NCI-H1105 (cell line): Measurements from ENCODE around the gene CTNNA2.

Experiments
- DNase-seq: peaks from one replicate; lab custom pipeline; 2025; lab: John Stamatoyannopoulos, UW

The CTNNA2 gene

DNA sequence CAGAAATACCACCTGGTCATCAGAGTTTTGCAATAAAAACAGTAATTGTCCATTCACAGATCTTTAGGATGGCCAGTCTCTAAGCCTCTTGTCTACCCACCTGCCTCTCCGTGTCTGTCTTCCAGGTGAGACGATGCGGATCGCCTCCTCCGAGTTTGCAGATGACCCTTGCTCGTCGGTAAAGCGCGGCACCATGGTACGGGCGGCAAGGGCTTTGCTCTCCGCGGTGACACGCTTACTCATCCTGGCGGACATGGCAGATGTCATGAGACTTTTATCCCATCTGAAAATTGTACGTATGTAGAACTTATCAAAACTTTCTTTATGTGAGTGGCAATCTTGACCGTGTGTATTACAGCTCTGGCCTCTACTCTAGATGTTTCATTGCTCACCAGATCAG is 345.0 kb downstream of the CTNNA2 start:
- no peak for DNase-seq

DNA sequence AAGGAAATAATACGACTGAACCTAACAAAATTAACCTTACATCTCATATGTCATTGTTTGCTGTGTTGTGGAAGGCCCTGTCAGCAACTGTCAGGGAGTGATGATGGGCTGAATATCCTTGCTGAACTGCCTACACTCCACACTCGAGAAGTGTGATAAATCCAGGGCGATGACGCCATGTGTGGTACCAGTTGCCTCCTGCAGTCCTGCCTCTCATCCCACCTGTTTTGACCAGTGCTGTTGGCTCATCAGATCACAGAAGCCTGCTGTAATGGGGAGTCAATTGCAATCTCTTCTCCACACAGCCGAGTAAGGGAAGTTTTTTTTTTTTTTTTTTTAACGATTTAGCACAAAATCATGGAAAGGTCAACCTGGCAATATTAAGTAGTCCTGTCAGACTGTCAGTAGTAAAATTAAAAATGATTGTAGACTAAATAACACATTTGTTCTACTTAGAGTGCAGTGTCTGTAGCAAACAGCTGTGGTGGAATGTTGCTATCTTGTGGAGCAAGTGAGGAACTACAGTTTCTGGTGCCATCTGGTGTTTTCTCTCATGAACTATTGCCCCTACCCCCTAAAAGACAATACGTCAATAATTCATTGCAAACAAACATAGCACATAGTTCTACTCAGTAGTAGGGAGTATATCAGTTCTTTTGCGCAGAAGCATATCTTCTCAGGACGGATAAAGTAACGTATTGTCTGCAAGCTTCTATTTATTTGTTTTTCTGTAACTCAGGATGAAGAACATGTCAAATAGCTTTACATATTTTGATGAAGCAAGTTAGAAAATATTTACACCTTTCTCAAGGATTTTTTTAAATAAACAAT is 347.6 kb downstream of the CTNNA2 start:
- DNase-seq = no peak

DNA sequence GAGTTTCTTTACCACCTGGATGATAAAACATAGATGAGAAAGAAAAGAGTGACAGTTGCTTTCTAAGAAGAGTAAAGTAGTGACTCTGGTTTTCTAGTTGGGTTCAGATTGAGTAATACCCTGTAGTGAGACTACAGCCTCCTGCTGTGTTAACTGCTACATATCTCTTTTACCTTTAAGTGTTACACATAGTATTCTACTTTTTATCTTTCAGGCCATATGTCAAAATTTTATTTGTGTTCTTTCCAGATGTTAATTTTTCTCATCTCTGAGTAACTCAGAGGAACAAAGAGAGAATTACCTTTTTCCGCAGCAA is 348.2 kb downstream of the CTNNA2 start:
- no peak for DNase-seq

DNA sequence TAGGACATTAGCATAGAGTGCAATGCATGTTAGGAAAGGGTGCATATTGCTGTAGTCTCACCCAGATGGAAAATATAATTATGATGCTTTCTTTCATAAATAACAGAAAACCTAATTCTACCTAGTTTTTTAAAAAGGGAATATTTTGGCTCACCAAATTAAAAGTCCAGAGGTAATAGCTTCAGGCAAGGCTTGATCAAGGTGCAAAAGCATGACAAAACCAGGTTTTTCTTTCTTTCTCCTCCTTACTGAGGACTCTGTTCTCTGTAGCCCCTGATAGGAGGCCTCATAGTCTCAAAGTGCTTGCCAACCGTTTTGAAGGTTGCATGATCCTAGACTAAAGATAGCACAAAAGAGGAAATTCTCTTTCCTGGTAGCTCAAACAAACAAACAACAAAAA is 349.9 kb downstream of the CTNNA2 start:
- no peak for DNase-seq

DNA sequence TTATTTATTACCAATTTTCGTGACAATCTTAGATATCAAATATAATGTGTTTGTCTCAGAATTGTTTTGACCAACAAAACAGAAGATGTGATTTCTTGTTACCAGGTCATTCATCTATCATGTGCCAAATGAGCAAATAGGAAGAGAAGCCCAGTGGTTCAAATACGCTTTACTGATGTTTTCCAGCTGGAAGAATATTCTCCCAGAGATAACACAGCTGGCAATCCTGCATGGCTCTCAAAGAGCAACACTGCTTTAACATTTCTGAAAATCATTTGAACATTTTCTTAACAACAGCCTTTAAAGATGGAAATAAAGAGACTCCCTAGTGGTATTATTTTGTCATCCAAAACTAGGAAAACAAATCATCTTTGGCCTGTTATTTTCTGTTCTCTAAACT is 359.8 kb downstream of the CTNNA2 start:
- no peak for DNase-seq

DNA sequence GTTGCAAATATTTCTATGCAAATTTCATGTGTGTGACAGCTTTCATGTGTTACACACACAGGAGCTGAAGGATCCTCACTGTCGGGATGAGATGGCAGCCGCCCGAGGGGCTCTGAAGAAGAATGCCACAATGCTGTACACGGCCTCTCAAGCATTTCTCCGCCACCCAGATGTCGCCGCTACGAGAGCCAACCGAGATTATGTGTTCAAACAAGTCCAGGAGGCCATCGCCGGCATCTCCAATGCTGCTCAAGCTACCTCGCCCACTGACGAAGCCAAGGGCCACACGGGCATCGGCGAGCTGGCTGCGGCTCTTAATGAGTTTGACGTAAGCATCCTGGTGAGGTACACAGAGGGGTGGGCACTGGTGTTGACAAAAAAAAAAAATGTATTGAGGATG is 361.2 kb downstream of the CTNNA2 start:
- no peak for DNase-seq

DNA sequence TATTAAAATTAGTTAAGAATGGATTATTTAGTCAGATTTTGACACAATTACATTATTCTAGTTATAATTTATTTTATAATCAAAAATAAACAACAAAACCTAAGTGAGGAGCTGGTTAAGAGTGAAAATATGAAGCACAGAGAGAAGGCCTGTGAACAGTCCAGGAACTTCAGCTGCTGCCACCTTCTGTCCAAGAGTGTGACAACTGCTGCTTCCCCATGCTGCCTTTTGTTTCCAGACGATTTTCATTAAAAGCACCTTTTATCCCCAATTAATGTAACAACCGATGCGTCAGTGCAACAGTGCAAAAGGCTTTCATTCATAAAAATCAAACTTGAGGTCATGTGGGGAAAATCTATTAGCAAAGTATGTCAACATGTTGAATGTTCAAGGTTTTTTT is 363.6 kb downstream of the CTNNA2 start:
- no peak for DNase-seq

DNA sequence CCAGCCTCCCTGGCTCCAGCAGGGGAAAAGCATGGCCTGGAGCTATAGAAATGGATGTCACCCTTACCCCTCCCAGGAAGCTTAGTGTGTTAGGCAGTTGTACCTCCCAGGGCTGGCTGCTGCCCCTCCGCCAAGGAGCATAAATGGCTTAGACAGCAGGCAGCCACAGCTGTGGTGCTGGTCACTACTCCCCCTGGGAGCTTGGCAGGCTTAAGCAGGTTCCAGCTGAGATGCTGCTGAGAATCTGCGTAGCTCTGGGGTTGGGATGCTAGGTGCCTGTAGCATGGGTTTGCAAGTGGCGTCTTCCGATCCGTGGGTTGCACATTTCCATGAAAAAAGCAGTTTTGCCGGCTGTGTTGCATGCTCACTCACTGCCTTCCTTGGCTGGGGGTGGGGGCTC is 369.7 kb downstream of the CTNNA2 start:
- no peak for DNase-seq

DNA sequence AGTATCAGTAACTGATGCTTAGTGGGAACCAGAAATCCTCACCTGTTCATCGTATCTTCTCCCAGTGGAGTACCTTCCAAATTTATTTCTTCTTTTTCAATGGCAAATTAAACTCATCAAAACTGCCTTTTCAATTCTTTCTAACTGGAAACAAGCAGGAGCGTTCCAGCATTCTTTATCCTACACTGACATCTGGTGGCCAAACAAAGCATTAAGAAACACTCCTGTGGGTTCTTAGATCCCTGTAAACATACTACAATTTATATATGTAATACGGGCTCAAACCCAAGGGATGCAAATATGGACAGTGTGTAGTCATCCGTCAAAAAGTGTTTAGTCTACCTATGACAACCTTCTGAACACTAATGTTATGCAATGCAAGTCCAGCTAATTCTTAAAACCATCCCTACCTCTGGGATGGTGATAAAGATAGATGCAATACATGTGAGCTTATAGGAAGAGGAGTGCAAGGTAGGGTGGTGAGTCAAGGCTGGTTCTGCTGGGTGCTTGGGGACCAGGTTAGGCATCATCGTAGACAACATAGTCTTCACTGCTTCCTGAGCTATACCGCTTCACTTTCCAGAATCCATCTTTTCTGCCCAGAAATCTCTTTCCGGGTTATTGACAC is 375.0 kb downstream of the CTNNA2 start:
- DNase-seq = peak; percentile 49

DNA sequence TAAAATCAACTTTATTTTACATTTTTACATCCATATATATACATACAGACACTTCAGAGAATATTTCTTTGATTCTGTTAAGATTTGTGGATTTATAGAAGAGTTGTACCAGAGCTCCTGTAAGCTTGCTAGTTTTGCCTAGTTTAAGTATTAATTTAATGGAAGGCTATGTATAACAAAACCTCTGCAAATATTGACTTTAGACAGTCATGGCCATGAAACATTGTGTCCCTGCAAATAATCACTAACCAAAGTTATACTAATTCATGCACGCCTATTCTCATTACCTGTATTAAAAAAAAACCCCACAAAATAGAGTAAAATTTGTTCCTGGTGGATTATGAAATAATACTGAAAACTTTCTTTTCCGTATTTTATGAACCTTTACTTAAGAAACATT is 379.3 kb downstream of the CTNNA2 start:
- DNase-seq = no peak

DNA sequence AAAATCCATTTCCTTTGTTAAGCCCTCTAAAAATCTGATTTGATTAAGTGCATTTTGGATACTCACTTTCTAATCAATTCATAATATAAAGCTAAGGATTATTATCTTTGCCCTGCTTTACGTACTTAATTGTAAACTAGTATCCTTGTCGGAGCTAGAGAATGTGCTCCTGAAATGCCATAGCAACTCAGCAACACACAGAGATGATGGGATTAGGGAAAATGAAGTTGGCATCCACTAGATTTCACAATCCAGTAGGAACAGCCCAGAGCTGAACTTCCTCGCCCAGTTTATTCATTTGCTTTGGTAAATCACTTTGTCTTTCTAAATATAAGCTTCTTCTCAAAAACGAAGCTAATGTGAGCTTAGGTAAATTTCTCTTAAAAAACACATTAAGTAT is 386.3 kb downstream of the CTNNA2 start:
- DNase-seq = no peak

DNA sequence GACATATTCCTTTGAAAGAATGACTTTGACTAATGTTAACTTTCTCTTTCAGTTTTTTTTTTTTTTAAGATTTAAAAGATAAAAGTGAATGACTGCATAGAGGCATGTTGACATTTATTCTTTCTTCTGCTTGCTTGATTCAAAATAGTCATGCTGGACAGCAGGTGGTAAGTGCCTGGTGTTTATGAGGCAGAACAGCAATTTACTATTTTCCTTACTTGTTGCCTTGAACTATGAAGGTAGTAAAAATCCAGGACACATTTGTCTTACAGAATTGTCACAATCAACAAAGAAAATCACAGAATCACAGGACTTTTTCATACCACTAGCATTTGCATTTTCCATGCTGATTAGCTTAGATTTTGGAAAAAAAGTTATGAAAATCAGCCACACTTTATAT is 388.3 kb downstream of the CTNNA2 start:
- no peak for DNase-seq

DNA sequence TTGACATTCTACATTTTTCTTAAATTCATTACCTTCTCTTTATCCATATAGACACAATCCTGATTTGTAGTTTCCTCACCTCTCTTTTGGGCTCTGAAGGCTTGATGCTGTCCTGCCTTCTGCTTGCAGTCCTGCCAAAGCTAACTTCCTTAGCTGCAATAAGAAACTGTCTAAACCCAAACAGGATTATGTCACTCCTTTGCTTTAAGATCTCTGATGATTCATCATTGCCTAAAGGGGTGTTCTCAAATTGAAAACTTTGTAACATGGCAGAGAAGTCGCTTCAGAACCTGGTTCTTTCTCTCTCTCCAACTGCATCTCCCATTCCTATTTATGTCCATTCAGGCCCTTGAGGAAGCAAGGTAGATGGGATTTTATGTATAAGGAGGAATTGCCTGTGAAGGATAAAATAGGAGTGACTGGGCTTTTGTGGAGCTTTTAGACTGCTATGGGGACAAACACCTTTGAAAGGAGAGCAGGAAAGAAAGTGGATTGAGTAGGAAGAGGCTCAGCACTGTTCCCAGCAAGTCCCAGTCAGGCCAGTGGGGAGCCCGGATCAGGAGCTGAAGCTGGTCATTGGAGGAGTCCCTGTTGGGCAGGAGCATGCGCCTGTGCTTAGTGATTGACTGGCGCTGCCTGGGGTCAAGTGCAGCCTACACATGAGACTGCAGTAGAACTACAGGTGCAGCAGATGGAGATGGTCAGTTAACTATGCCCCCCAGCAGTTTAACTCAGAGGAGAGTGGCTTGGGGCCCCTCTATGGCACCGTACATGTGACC is 390.6 kb downstream of the CTNNA2 start:
- DNase-seq = no peak

DNA sequence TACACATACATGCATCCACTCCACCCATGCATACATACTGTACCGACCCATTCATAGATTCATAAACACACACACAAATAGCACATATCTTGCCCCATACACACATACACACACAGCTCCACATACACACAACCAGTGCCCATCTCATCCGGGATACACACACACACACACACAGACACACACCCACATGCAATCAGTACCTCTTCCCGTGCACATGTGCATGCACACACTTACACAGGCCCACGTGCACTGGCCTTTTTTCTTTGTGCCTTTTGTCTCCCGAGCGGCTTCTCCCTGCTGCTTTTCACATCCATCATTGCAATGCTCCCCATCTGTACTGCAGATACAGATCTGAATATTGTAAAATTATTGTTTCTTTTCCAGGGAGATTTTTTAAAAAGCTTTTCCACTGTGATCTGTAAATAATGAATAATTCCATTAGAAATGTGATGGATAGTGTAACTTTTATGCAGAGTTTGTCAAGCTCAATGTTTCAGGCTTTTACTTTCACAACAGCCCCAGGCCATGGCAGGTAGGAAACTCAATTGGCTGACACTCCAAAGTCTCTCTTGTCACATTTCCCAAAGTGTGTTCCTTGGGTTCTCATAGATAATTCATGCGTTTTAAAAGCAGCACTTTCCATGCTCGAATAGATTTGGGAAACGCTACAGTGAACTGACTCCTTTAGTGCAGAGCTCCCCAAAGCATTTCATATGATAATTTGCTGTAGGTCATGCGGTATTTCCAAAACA is 393.5 kb downstream of the CTNNA2 start:
- no peak for DNase-seq

DNA sequence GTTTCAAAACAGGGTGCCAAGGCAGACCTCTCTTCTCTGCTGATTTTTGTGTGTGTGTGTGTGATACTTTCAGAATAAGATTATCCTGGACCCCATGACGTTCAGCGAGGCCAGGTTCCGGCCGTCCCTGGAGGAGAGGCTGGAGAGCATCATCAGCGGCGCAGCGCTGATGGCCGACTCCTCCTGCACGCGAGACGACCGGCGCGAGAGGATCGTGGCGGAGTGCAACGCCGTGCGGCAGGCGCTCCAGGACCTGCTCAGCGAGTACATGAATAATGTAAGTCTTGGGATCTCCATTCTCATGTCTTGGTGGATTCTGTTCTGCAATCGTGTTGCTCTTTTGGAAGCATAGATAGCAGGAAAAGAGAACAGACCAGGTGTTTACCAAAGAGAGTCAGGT is 396.7 kb downstream of the CTNNA2 start:
- no peak for DNase-seq

DNA sequence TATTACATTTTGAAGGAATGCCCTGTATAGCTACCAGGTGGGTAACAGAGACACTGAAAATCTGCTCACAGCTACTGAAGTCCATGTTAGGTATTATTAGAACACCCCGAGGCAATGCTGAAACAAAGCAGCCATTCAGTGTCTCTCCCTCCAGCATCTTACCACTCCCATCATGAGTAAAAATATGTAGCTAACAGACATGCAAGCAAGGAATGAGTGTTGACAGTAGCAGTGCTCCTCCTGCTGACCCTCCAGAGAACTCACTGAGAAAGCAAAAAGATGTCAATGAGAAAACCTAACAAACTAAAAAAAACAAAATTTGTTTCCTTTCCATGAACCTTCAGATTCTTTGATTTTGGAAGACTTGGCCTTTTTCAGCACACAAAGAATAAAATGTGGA is 397.8 kb downstream of the CTNNA2 start:
- no peak for DNase-seq

DNA sequence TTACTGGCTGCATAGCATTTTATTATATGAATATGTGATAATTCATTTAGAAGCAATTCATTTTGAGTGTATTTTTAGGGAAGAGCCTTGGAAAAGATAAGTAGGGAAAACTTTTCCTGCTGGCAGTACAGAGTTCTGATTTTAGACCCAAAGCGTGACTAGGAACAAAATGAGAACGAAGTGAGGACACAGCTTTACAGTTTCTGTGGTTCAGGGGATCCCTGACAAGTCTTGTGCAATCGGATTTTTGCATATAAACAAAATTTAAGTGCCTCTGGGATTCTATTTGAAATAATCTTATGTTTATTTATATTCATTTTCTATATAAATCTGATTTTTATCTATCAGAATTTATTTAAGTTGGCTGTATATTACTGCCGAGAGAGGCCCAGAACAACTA is 402.6 kb downstream of the CTNNA2 start:
- DNase-seq = no peak

DNA sequence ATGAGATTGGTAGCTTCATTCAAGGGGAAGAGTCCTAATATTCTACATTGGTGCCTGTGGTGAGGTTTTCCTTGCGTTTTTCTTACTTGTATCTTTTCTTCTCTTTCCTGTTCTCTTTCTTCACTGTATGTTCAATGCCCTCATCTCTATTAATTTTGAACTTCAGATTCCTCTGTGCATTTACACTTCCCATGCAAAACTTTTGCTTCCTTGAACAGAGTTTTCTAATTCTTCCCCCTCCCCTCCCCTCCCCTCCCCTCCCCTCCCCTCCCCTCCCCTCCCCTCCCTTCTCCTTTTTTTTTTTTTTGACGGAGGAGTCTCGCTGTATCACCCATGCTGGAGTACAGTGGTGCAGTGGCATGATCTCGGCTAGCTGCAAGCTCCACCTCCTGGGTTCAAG is 403.4 kb downstream of the CTNNA2 start:
- no peak for DNase-seq

DNA sequence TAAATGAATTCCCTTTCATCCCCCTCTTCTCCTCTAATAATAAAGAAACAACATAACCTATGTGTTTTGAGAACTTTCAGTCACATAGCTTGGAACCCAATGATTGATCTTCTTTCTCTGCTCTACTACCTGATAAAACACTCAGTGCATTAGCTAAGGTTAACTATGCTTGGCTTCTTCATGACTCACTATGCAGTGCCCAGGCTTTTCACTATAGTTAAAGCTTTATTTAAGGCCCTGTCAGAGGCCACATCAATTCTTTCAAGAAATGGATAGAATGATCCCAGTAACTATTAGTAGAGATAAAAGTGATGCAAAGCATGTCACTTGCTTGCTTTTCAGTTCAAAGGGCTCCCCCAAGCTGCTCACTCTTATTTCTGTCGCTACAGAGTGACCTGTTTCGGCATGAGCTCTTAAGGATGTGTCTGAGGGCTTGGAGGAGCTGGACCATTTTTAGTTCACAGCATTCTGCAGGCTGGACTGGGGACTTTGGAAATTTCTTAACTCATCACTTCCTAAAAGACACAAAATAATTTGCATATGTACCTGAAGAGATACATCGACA is 407.7 kb downstream of the CTNNA2 start:
- no peak for DNase-seq

DNA sequence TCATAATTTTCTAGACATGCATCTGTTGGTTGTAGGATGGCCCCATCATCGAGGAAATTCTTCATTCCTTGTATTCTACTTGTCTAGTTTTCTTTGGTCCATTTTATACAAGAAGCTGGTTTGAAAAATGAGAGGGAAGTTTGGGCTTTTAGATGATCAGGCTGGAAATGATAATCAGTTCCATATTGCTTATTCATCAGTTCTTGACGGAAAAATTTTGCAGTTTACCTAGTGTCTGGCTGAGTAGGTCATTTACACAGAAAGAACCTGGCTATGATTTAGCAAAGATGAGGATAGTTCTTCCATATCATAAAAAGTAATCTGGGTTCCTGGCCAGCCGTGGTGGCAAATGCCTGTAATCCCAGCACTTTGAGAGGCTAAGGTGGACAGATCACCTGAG is 416.8 kb downstream of the CTNNA2 start:
- DNase-seq = no peak

DNA sequence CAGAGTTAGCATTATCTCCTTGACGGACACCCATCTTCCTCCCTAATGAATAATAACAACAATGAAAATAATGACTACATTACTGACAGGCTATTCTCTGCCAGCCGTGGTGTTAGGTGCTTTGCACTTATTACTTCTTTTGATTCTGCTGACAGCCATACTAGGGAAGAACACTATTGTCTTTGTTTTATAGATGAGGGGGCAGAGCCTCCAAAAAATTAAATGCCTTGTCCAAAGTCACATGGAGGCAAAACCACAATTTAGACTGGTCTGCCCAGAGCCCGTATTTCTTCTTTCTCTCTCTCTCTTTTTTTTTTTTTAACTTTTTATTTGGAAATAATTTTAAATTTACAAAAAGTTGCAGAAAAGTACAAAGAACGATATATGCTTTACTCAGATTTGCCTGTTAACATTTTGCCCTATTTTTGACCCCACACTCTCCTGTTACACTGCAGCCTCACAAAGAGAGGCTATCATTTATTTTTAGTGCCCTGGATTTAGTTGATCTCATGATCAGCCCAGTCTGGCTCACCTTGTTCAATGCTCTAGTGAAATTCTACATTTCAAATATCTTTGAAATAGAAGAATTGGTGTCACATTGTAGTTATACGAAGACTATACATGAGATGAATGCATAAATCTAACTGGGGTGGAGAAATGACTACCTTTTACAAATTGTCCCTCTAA is 422.3 kb downstream of the CTNNA2 start:
- no peak for DNase-seq
